CD4-positive, alpha-beta T cell treated with Interleukin-15 for 4 hours (primary cell): ENCODE measurements around the gene SKA2.
A peak's percentile ranks its signal among the peaks of the same experiment; 100 is the strongest.
"Not testable (repeated sequence)": the region's sequence is repeated elsewhere in the genome, so short reads cannot be mapped to it uniquely, and the experiment has no call there.

Experiments
- DNase-seq: peaks from one replicate; pipeline ENCODE4 v3.0.0-alpha.2; 2020; ENCODE audit warnings: low spot score

SKA2 gene

GRCh38 chr17:59151591-59151990, 3.4 kb downstream of the SKA2 start:
- DNase-seq, result no peak

GRCh38 chr17:59151006-59151405, 4.0 kb downstream of the SKA2 start:
- DNase-seq, result no peak

- DNase-seq, result no peak
Observed at GRCh38 chr17:59149841-59150511, 5.0 kb downstream of the SKA2 start.

GRCh38 chr17:59149051-59149450, 5.9 kb downstream of the SKA2 start:
- DNase-seq, result no peak

GRCh38 chr17:59145571-59146096, 9.4 kb downstream of the SKA2 start:
- DNase-seq, result no peak

GRCh38 chr17:59141860-59142259, 13.1 kb downstream of the SKA2 start:
- DNase-seq, result no peak

- DNase-seq, result no peak
Observed at GRCh38 chr17:59139939-59140338, 15.0 kb downstream of the SKA2 start.

DNA sequence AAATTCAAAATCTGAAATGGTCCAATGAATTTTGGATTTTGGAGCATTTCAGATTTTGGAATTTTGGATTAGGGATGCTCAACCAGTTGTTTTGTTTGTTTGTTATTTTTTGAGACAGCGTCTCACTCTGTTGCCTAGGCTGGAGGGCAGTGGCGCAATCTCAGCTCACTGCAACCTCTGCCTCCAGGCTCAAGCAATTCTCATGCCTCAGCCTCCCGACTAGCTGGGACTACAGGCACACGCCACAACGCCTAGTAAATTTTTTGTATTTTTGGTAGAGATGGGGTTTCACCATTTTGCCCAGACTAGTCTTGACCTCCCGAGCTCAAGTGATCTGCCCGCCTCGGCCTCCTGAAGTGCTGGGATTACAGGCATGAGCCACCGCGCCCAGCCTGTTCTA, 16.6 kb downstream of the SKA2 start:
- DNase-seq, result not testable (repeated sequence)

DNA sequence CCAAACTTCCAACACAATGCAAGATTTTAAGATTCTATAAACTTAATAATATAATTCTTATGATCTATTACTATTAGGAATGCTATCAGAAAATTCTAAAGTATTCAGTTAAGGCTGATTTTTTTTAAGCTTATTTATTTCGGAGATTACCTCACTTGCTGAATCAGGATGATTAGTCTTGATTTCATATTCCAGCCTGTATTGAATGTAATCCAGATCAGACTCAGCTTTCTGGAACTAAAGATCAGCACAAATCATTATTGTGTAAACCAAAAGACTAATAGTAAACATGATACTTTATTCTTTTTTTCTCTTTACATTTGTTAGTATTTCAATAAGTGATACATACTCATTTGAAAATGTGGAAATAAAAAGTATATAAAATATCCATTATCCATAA, 23.9 kb downstream of the SKA2 start:
- DNase-seq, result no peak

DNA sequence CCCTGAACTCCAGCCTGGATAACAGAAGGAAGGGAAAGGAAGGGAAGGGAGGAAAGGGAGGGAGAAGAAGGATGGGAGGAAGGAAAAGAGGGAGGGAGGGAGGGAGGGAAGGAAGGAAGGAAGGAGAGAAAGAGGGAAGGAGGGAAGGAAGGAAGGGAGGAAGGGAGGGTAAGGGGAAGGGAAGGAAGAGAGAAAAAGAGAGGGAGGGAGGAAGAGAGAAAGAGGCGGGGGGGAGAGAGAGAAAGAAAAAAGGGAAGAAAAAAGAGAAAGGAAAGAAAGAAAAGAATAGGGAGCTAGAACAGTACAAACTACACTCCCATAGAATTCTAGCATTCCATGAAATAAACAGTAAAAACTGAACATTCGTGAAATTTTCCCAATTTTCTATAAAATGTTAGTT, 25.2 kb downstream of the SKA2 start:
- DNase-seq, result no peak

DNA sequence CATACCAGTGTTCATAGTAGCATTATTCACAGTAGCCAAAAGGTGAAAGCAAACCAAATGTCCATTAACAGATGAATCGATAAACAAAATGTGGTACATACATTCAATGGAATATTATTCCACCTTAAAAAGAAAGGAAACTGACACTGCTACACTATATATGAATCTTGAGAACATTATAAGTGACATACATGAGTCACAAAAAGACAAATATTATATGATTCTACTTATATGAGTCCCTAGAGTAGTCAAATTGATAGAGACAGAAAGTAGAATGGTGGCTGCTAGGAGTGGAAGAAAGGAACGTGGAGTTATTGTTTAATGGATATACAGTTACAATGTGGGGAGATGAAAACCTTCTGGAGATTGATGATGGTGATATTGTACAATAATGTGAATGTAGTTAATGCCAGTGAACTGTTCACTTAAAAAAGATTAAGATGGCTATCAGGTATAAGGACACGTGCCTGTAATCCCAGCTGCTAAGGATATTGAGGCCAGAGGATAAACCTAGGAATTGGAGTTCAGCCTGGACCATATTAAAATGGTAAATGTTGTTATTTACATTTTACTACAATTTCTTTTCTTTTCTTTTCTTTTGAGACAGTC, 28.1 kb downstream of the SKA2 start:
- no peak for DNase-seq

GRCh38 chr17:59124665-59125064, 30.3 kb downstream of the SKA2 start:
- DNase-seq, result no peak

DNA sequence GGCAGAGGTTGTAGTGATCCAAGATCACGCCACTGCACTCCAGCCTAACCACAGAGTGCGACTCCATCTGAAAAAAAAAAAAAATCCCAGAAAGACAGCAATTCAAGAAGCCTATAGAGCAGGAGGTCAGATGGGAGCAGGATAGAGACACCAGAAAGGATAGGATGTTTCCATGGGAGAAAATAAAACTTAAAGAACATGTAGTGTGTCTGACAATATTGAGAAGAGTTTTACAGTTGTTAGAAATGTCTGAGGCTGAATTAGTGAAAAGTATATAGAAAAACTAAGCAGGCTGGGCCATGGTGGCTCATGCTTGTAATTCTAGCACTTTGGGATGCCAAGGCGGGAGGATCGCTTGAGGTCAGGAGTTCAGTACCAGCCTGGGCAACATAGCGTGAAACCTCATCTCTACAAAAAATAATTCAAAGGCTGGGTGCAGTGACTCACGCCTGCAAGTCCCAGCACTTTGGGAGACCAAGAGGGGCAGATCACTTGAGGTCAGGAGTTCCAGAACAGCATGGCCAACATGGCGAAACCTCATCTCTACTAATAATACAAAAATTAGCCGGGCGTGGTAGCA, 33.0 kb downstream of the SKA2 start:
- DNase-seq, result no peak

DNA sequence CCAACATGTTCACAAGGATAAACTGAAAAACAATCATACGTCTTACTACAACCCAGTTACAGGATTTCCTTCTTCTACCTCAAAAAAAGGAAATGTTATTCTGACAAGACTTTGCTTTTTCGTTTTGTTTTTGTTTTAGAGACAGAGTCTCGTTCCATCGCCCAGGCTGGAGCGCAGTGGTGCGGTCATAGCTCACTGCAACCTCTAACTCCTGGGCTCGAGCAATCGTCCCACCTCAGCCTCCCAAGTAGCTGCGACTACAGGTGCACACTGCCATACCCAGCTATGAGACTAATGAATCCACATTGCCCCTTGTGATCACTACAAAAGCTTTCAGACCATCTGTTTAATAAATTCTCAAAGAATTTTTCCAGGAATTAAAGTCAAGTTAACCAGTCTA, 39.5 kb downstream of the SKA2 start:
- DNase-seq, result no peak

DNA sequence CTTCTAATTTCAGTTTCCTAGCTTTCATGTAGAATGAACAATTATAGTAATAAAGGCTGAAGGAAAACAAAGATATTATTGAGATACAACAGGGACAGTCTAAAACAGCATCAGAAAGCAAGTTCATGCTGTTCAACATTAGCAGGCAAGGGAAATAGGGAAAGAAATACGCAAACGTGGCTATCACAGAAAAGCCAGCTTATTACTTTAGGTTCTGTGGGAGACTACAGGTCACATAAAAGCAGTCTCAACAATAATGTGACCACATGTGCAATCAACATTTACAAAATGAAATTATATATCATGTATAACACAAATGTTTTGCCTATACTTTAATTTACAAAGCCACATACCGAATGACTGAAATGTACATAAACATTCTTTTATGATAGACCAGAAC, 43.4 kb downstream of the SKA2 start:
- no peak for DNase-seq

GRCh38 chr17:59110973-59111372, 44.0 kb downstream of the SKA2 start:
- DNase-seq, result no peak

DNA sequence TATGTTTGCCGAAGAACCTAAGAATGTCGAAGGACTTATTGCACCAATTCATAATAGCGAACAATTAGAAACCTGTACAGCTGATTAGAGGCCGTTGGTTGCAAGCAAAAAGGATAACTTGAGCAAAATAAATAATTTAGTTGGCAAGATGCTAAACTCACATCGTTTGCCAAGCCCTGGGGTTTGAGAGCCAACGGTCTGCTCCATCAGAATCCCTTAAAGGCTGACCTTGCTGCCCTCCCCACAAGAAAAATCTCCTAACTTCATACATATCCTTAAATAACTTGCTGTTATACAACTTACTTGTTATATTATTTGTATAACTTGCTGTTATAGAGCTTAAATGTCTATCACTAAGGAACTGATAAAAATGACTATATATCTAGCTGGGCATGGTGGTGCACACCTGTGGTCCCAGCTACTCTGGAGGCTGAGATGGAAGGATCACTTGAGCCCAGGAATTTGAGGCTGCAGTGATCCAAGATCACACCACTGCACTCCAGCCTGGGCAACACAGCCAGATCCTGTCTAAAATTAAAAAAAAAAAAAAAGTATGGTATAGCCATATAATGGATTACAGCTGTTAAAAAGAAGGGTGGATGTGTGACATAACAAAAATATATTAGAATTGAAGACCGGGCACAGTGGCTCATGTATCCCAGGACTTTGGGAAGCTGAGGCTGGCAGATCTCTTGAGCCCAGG, 46.4 kb downstream of the SKA2 start:
- no peak for DNase-seq

GRCh38 chr17:59107306-59107670, 47.7 kb downstream of the SKA2 start:
- DNase-seq, result no peak

DNA sequence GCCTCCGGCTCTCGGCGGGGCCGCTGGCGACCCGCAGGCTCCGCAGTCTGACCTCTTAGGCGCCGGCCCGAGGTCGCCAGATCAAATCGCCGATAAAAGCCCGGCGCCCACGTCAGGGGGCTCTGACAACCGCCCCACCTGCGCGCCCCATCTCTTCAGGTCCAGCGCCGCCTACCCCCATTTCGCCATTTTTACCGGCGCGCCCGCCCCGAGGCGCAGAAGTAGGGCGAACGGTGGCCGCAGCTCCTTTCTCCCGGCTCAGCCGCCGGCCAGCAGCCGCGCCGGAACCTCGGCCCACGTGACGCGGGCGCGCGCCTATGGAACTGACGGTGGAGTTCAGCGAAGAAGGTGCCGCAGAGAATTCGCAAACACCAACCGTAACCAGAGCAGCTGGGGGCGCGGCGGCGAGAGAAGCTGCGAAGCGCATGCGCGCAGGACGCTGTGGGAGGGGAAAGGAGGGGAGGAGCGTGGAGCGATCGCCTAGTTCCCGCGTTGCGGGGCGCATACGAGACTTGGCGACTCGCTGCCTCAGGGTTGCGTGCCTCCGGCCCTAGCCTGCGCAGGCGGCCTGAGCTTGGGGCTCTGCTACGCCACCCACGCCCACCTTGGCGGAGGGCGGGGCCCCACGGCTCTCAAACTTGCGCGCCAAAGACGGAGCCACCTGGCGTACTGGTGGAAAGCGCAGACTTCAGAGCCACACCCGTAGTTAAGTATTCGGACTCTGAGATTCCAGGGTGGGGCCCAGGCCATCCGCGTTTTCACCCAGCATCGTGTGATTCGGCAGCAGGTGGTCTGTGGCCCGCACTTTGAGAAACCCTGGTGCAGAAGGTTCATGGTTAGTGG, 48.3 kb downstream of the SKA2 start, which contains the start of gene TRIM37:
TSS of gene TRIM37 (minus strand) at position 418 of the 843 bp plus-strand sequence. CDS start 419 bp downstream, outside the sequence.
- peak; percentile 99 for DNase-seq

- peak; percentile 71 for DNase-seq
Observed at GRCh38 chr17:59105852-59106462, 49.0 kb downstream of the SKA2 start.

GRCh38 chr17:59101178-59101577, 53.8 kb downstream of the SKA2 start:
- DNase-seq, result no peak
